H9 (cell line): ENCODE results near the gene DUSP16. TPM values are rescaled to one million over a fixed set of nuclear protein-coding genes. Genes with fewer than 3 reads are reported as not detected.

Source experiments
- DNase-seq: peaks from one replicate; pipeline ENCODE4 v3.0.0-alpha.2; 2017
- H2AFZ ChIP-seq: one replicate; pipeline ENCODE4 v1.6.1; 2013; ENCODE audit warnings: mild to moderate bottlenecking, low read length, control low read depth, moderate library complexity
- H2AK5ac ChIP-seq: 2 replicates; pipeline ENCODE4 v1.6.1; 2013; ENCODE audit warnings: low read length, control low read depth, mixed read lengths; ENCODE audit not compliant: insufficient read length
- H2BK120ac ChIP-seq: one replicate; pipeline ENCODE4 v1.6.1; 2013; ENCODE audit warnings: low read depth, mild to moderate bottlenecking, low read length, control low read depth, inconsistent platforms; ENCODE audit not compliant: poor library complexity, severe bottlenecking
- H2BK12ac ChIP-seq: 2 replicates; pipeline ENCODE4 v1.6.1; 2013; ENCODE audit warnings: low read length, control low read depth, mixed read lengths, low read depth; ENCODE audit not compliant: insufficient read length
- H2BK15ac ChIP-seq: 2 replicates; pipeline ENCODE4 v1.6.1; 2013; ENCODE audit warnings: low read depth, low read length, control low read depth
- H2BK20ac ChIP-seq: one replicate; pipeline ENCODE4 v1.6.1; 2013; ENCODE audit warnings: low read depth, mild to moderate bottlenecking, low read length, control low read depth, inconsistent platforms; ENCODE audit not compliant: poor library complexity, severe bottlenecking
- H2BK5ac ChIP-seq: 2 replicates; pipeline ENCODE4 v1.6.1; 2013; ENCODE audit warnings: low read length, control low read depth, mixed read lengths; ENCODE audit not compliant: insufficient read length
- H3K14ac ChIP-seq: 2 replicates; pipeline ENCODE4 v1.6.1; 2013; ENCODE audit warnings: low read length, control low read depth; ENCODE audit not compliant: insufficient read depth
- H3K18ac ChIP-seq: 2 replicates; pipeline ENCODE4 v1.6.1; 2013; ENCODE audit warnings: low read depth, mild to moderate bottlenecking, mixed read lengths, low read length, control low read depth; ENCODE audit not compliant: insufficient read length
- H3K23ac ChIP-seq: 2 replicates; pipeline ENCODE4 v1.6.1; 2013; ENCODE audit warnings: low read length, control low read depth, mixed read lengths, low read depth; ENCODE audit not compliant: insufficient read length
- H3K23me2 ChIP-seq: 2 replicates; pipeline ENCODE4 v1.6.1; 2013; ENCODE audit warnings: low read depth, mild to moderate bottlenecking, mixed read lengths, low read length, control low read depth; ENCODE audit not compliant: insufficient read length, poor library complexity, severe bottlenecking
- H3K27ac ChIP-seq: 2 replicates; pipeline ENCODE4 v1.5.1; 2013; ENCODE audit warnings: low read length, control low read depth, mixed read lengths, low read depth; ENCODE audit not compliant: insufficient read length
- H3K27me3 ChIP-seq: 2 replicates; pipeline ENCODE4 v1.6.1; 2013; ENCODE audit warnings: low read length, control low read depth, inconsistent platforms; ENCODE audit not compliant: insufficient read depth
- H3K4ac ChIP-seq: 2 replicates; pipeline ENCODE4 v1.6.1; 2013; ENCODE audit warnings: low read depth, mild to moderate bottlenecking, control low read depth, inconsistent platforms, low read length, moderate library complexity
- H3K4me1 ChIP-seq: 2 replicates; pipeline ENCODE4 v1.6.1; 2013; ENCODE audit warnings: low read length, control low read depth, inconsistent platforms; ENCODE audit not compliant: insufficient read depth
- H3K4me2 ChIP-seq: 2 replicates; pipeline ENCODE4 v1.6.1; 2013; ENCODE audit warnings: low read length, control low read depth, mixed read lengths; ENCODE audit not compliant: insufficient read length, insufficient read depth
- H3K56ac ChIP-seq: 2 replicates; pipeline ENCODE4 v1.6.1; 2013; ENCODE audit warnings: low read depth, mild to moderate bottlenecking, mixed read lengths, low read length, control low read depth; ENCODE audit not compliant: insufficient read length
- H3K79me1 ChIP-seq: 2 replicates; pipeline ENCODE4 v1.6.1; 2013; ENCODE audit warnings: low read depth, mild to moderate bottlenecking, moderate library complexity, low read length, control low read depth, inconsistent platforms; ENCODE audit not compliant: insufficient read depth, poor library complexity, severe bottlenecking
- H3K79me2 ChIP-seq: 2 replicates; pipeline ENCODE4 v1.6.1; 2013; ENCODE audit warnings: low read length, control low read depth, inconsistent platforms; ENCODE audit not compliant: insufficient read depth
- H3K9ac ChIP-seq: 2 replicates; pipeline ENCODE4 v1.6.1; 2013; ENCODE audit warnings: low read length, control low read depth, mixed read lengths; ENCODE audit not compliant: insufficient read length; ENCODE audit errors: extremely low read depth
- H3K9me3 ChIP-seq: one replicate; pipeline ENCODE4 v1.6.1; 2013; ENCODE audit warnings: low read depth, low read length, inconsistent platforms; ENCODE audit not compliant: control insufficient read depth
- H3T11ph ChIP-seq: one replicate; pipeline ENCODE4 v1.6.1; 2013; ENCODE audit warnings: mild to moderate bottlenecking, low read length, control low read depth, inconsistent platforms
- H4K20me1 ChIP-seq: one replicate; pipeline ENCODE4 v1.6.1; 2013; ENCODE audit not compliant: control insufficient read depth, insufficient read length, insufficient read depth
- H4K5ac ChIP-seq: 2 replicates; pipeline ENCODE4 v1.6.1; 2013; ENCODE audit warnings: low read depth, mild to moderate bottlenecking, mixed read lengths, low read length, control low read depth; ENCODE audit not compliant: insufficient read length
- H4K8ac ChIP-seq: replicated peaks from 2 replicates; pipeline ENCODE4 v1.6.1; 2013; ENCODE audit warnings: low read length, control low read depth, mixed read lengths, low read depth; ENCODE audit not compliant: insufficient read length
- H4K91ac ChIP-seq: 2 replicates; pipeline ENCODE4 v1.6.1; 2013; ENCODE audit warnings: low read depth, mild to moderate bottlenecking, moderate library complexity, mixed read lengths, low read length, control low read depth; ENCODE audit not compliant: insufficient read length
- H3K27ac Mint-ChIP-seq, 3 experiments: 2 replicates in 2 of 3; 3 replicates in 1 of 3; pipeline ENCODE4 v1.8.0; 2020 to 2021; ENCODE audit warnings: mixed read lengths in 3 of 3, mild to moderate bottlenecking in 1 of 3, moderate library complexity in 1 of 3
- H3K27me3 Mint-ChIP-seq: 2 replicates; pipeline ENCODE4 v1.8.0; 2021; ENCODE audit warnings: low read depth, mild to moderate bottlenecking, moderate library complexity, mixed read lengths
- H3K36me3 Mint-ChIP-seq, 3 experiments: 2 replicates in 2 of 3; 3 replicates in 1 of 3; pipeline ENCODE4 v1.8.0; 2020 to 2021; ENCODE audit warnings: low read depth in 3 of 3, mixed read lengths in 3 of 3; ENCODE audit not compliant: insufficient read depth in 1 of 3
- H3K4me1 Mint-ChIP-seq, 2 experiments: 2 replicates each; pipeline ENCODE4 v1.8.0; 2020; ENCODE audit warnings: mixed read lengths in 2 of 2
- H3K4me3 Mint-ChIP-seq, 2 experiments: 2 replicates in 1 of 2; 3 replicates in 1 of 2; pipeline ENCODE4 v1.8.0; 2020 to 2021; ENCODE audit warnings: mild to moderate bottlenecking in 2 of 2, mixed read lengths in 2 of 2, moderate library complexity in 1 of 2
- H3K9me3 Mint-ChIP-seq, 2 experiments: 2 replicates in 1 of 2; 3 replicates in 1 of 2; pipeline ENCODE4 v1.8.0; 2020; ENCODE audit warnings: mild to moderate bottlenecking in 2 of 2, mixed read lengths in 2 of 2, moderate library complexity in 1 of 2
- CTCF ChIP-seq: fragments of 200-600 bp; sonication (generic); conservative IDR thresholded peaks from 3 replicates; pipeline ENCODE4 v1.8.0; 2021; ENCODE audit warnings: antibody characterized with exemption, mild to moderate bottlenecking
- WGBS: extraction: QIAGEN DNeasy Blood & Tissue Kit; methylation state at CpG from one replicate; pipeline ENCODE4 v1.1.7; 2013; ENCODE audit warnings: missing lambda C conversion rate, low lambda C conversion rate, mixed read lengths; ENCODE audit not compliant: insufficient read length; ENCODE audit errors: extremely low coverage; 5-methylcytosine and 5-hydroxymethylcytosine counted together
- total RNA-seq: library from RNA; stranded (reverse); gene quantifications from 2 replicates; pipeline ENCODE4 v1.2.1, GENCODE V29; 2021

DUSP16 gene
- total RNA-seq, 1 experiment from 2014 or later, result 64.0 TPM

GRCh38 chr12:12460935-12461922 is 101.4 kb downstream of the DUSP16 start:
- no peaks in the 10 kb centered on the region for H3K27me3 Mint-ChIP-seq
- no peak for DNase-seq
- H3K4me1 Mint-ChIP-seq, result peaks cover 11 to 18% of the 10 kb centered on the region in 2 experiments; a peak in 3 of 4 replicates
- H2BK15ac ChIP-seq, result no peak overlapping the region
- no peak overlapping the region for H3K27ac ChIP-seq
- H4K20me1 ChIP-seq, result no peaks in the 10 kb centered on the region
- H3K4me2 ChIP-seq, result no peak overlapping the region
- H3K9ac ChIP-seq, result no peak overlapping the region
- no peak overlapping the region for H4K8ac ChIP-seq
- H3K9me3 ChIP-seq, result no peaks in the 10 kb centered on the region
- no peak overlapping the region for H3K23ac ChIP-seq
- H2BK20ac ChIP-seq, result no peak overlapping the region
- H3K36me3 Mint-ChIP-seq, result peaks cover 0 to 3% (median 0%) of the 10 kb centered on the region in 3 experiments; a peak in 2 of 7 replicates
- no peak overlapping the region for H2BK12ac ChIP-seq
- H3K18ac ChIP-seq, result no peak overlapping the region
- no peaks in the 10 kb centered on the region for H3K23me2 ChIP-seq
- no peak overlapping the region for H2BK5ac ChIP-seq
- H3K27me3 ChIP-seq, result no peaks in the 10 kb centered on the region
- no peak overlapping the region for H3K56ac ChIP-seq
- no peak overlapping the region for H2AK5ac ChIP-seq
- no peak overlapping the region for H2AFZ ChIP-seq
- H3T11ph ChIP-seq, result no peak overlapping the region
- H3K9me3 Mint-ChIP-seq, result no peaks in the 10 kb centered on the region
- no peak overlapping the region for H3K27ac Mint-ChIP-seq
- no peaks in the 10 kb centered on the region for H3K79me1 ChIP-seq
- peaks cover 3% of the 10 kb centered on the region; the same call in 1 of the 2 replicates for H3K4me1 ChIP-seq
- no peak overlapping the region for H4K5ac ChIP-seq
- H4K91ac ChIP-seq, result no peak overlapping the region
- H3K14ac ChIP-seq, result no peak overlapping the region
- H3K4me3 Mint-ChIP-seq, result no peak overlapping the region
- no CpG with 5 or more reads among the region's 8 CpGs for WGBS
- TF ChIP-seq CTCF, result no peak
- H3K79me2 ChIP-seq, result no peaks in the 10 kb centered on the region
- no peak overlapping the region for H3K4ac ChIP-seq
- no peak overlapping the region for H2BK120ac ChIP-seq
